NCI-H128 (cell line): ENCODE results near the gene CDH4.

Experiments
- DNase-seq: peaks from one replicate; lab custom pipeline; 2025; ENCODE audit not compliant: unreplicated experiment; lab: John Stamatoyannopoulos, UW

Gene CDH4

DNA sequence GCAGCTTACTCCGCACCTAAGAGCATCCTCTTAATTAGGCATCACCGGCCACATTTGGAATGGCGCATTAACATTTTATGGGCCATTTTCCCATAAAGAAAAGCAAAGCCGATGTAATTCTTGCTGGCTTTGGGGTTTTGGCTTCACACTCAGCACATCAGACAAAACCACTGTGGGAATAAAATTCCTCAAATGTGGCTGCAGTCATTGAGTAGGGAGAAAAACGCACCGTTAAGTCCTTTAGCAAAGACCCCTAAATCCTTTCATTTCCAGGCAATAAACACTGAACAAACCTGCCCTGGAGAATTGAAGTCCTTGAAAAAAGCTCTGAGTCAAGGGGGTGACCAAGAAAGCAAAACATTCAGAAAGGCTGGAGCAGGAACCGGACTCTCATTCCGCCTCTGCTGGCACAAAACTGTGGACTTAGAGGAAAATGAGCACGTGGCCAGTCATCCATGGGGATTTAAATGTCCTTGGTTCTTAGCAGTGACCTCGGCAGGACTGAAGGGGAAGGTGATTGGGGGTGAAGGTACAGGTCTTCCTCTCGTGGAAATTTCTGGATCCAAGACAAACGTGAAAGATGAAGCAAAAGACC, 102.9 kb downstream of the CDH4 start:
- DNase-seq: no peak

DNA sequence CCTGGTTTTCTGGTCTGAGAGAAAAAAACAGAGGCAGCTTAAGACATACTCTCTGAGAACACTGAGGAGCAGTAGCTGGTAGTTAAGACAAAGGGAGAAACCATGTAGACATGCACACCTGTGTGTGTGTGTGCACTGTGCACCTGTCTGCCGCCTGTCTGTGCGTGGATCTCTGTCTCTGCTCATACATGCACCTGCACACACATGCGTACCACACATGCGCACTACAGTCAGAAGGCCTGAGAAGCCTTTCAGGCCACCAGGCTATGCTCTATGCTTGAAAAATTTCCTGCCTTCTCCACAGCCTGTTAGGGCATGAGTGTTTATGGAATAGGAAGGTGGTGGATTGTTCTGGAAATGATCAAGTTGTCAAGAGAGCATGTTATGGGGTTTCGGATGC, 103.5 kb downstream of the CDH4 start:
- DNase-seq: no peak

- no peak for DNase-seq
Measured at GRCh38 chr20:61356196-61356595, 104.1 kb downstream of the CDH4 start.

DNA sequence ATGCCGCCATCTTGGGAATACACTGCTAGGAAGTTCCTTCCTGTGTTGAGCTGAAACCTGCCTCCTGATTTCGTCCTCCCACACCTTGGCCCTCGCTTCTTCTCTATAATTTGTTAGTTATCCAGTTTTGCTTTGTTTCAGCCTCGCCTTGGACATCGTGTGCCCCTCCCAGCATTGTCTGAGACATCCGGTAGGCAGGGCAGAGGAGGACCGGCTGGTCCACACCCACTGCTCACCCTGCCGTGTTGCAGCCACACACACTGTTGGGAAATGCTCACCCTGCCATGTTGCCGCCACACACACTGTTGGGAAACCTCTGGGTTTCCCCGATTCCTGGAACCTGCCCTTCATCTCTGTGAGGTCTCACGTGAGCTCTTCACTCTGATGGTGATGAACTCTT, 105.1 kb downstream of the CDH4 start:
- no peak for DNase-seq

DNA sequence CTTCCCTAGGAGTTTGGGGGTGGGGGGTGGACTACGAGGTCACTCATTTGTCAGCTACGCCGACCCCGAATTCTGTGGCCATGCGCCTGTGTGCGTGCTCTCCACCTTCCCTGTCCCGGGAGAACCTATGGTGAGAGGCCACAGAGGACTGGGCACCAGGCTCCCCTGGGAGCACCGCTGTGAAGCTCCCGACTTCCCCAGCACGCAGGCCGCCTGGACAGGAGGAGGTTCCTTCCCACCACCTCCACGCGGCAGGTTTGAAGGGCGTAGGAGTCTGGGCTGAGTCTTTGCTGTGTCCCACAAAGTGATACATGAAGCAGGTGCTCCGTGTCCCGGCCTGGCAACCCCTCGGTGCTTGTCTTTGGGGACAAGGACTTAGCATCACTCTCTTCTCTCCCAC, 107.2 kb downstream of the CDH4 start:
- no peak for DNase-seq

GRCh38 chr20:61360296-61360695, 108.2 kb downstream of the CDH4 start:
- DNase-seq: no peak

GRCh38 chr20:61360940-61361339, 108.9 kb downstream of the CDH4 start:
- no peak for DNase-seq

- DNase-seq: no peak
Measured at GRCh38 chr20:61361501-61361900, 109.4 kb downstream of the CDH4 start.

DNA sequence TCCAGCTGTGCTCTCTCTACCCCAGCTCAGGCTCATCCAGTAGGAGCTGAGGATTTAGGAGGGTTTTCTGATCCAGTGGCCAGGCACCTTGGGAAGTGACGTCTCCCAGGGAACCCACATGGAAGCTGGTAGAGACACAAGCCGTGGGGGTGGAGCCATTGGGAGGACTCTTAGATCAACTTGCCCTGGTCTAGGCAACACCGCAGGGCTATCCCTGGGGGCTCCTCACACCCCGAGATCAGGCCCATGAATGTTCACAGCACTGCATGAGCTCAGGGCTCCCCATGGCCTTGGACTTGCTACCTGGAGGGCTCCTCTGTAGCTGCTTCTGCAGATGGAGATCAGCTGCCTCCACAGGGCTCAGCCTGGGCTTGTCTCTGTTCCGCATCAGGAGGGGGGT, 112.1 kb downstream of the CDH4 start:
- DNase-seq: no peak

DNA sequence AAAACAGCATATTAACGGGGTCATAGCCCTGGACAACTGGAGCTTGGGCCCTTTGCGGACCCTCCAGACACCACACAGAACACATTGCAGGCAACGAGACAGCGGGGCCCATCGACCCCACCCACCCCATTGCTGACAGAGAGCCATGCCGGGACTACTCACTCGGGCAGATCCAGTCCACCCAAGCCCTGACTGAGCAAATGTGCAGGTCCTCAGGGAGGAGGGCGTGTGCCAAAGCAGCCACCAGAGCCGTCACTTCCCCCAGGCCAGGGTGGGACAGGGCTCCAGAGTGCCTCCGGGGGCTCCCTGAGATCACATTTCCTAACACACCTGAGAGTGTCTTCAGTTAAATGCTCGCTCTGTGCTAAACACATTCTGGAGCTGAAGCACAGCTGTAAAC, 114.9 kb downstream of the CDH4 start:
- DNase-seq: no peak

DNA sequence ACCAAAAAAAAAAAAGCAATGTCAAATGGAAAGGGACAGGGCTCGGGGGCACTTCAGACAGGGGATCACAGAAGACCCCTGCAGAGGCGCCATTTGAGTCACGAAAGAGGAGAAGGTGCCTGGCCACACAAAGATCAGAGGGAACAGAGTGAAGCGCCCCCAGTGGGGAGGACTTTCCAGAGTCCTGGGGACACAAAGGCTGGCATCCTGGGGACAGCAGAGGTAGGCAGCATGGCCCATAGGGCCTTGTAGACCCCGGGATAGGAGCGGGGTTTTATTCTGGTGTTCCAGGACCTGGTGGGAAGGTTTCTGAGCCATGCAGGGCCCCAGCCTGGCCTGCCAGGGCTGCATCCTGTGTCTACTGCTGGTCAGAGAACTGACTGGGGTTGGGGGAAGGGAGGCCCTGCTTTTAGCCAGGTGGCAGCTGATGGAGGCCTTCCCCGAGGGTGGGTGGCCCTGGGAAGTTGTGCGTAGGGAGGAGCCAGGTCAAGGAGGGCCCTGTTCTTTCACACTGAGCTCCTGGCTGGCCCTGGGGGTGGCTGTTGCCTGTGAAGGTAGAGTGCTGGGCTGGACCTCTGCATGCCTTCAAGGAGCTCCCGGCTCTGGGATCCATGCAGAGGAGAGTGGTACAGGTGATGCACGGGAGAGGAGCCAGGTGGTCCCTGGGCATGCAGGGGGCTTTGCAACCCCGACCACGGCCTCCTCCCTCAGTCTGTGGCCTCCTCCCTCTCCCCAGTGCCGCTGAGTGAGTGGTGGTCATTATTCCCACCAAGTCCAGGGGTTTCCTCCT, 117.9 kb downstream of the CDH4 start:
- no peak for DNase-seq

DNA sequence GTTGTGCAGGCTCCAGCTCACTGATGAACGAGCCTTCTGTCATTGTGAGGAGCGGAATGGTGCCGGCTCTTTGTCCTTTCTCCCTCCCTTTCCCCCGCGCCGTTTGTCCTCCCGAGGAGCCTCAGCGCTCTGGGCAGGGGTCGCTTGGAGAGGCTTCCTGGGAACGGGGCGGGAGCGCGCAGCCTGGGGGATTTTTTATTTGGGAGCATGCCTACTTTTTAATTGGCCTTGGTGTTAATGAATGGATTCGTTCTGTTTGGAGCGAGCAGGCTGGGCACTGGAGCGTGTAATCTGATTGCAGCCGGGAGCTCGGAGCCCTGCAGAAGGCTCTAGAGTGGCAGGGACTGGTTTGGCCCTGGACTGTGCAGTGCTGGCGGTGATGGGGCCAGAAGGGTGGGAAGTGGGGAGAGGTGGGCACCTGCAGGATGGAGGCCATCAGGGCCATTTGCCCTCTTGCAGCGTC, 118.8 kb downstream of the CDH4 start:
- DNase-seq: no peak

DNA sequence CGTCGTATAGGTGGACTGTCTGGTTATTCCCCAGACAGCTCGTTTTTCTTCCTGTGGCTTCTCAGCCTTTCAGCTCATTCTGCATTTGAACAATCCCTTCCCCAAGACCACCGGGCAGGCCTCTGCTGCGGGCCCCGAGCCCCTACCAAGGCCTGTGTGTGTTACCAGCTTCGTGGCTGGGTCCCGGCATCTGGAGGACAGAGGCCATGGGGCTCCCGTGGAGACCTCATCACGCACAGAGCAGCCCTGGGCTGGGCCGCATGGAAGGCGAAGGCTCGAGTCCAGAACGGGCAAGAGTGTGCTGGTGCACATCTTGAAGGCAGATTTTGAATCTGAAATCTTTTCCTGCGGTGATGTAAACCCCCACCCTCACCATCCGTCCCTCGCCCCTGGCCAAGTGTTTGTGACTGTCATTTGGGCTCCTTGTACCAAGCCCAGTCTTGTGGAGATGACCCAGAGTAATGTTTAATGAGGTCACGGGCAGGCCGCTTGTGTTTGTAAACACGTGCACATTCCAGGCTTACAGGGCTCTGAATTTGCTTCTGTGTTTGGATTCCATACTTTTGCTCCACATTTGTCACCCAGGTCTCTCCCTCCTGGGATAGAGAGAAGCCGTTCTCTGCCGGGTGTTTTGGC, 119.6 kb downstream of the CDH4 start:
- DNase-seq: no peak

DNA sequence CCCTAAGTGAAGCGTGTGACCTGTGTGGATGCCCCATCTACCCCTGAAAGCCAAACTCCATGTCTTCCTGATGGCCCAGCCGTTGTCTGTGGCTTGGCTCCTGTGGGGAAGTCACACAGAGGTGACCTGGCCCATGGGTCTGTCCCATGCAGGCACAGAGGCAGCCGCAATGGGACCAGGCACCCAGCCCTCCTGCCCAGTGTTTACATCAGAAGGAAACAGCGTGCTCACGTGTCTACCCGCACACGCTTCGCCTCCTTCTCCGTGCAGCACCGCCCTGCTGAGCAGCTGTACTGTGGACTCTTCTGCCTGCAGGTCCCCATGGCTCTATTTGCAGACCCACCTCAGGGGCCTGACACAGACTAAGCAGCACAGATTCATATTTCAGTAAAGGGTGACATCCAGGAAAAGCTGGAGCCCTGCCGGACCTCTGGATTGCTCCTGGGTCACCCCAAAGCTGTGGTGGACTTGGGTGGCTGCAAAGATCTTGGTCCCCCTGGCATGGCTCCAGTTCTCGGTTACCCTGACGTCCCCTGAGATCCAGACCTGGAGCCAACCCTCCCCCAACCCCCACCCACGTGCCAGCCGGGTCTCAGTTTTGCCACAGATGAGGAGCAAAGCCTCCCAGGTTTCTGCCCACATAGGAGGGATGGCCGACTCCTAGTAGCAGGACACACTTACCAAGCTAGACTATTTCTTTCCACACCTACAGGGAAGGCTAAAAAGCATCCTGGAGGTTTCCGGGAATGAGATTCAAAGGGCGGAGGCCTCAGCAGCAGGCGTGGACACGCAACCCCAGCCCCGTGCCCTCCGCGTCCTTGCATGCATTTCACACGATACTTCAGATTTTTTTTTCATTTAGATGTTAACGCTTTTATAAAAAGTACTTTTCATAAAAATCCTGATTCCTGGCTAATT, 120.3 kb downstream of the CDH4 start:
- DNase-seq: no peak

GRCh38 chr20:61373055-61373399, 121.0 kb downstream of the CDH4 start:
- DNase-seq: no peak

DNA sequence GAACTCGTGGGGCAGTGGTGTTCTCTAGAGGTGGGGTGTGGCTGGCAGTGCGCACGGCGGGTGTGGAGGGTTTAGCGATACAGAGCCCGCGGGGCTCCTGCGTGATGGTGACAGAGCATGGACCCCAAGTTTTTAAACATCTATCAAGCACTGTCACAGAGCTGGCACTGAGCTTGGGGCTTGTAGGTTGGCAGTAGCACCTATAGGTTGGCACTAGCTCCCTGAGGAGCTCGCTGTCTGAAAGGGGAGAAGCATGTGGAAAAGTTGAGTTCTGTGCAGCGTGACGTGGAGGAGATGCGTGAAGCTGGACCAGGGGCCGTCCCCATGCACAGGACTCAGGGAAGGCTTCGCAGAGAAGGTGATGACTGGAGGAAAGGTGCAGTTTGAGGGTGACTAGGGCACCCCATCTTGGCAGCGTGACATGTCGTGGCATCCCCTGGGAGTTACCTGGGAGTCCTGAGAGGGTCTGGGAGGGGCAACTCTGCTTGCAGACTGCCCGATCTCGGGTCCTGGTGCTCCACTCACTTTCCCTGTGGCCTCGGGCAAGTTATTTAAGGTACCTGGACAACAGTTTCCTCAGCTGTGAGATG, 122.0 kb downstream of the CDH4 start:
- no peak for DNase-seq

DNA sequence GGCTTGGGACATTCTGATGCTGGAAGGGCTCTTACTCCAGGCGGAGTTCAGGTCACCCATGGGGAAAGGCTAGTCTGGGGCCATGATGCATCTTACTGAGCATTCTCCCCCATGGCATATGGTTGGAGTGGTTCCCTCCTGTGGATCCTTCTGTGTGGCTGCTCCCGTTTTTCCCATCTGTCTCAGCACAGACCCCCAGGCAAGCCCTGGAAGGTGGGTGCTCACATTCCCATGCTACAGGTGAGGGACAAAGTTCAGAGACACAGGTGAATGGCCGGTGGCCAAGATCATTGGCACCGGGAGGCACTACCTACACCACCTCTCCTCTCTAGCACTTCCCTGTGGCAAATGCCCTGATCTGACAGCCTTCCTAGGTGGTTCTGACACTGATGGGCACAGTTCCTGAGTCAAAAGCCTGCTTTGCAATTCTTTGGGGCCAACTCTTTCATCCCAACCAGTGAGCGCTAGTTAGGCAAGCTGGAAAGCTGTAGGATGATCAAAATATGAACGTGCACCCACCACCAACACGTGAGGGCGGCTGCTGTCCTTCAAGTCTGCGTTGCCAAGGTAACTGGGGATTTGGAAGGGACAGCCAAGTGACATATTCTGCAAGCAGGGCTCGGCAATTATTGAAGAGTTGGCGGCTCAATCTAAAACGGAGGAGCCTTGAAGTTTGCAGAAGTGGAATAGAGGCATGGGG, 124.6 kb downstream of the CDH4 start:
- no peak for DNase-seq

DNA sequence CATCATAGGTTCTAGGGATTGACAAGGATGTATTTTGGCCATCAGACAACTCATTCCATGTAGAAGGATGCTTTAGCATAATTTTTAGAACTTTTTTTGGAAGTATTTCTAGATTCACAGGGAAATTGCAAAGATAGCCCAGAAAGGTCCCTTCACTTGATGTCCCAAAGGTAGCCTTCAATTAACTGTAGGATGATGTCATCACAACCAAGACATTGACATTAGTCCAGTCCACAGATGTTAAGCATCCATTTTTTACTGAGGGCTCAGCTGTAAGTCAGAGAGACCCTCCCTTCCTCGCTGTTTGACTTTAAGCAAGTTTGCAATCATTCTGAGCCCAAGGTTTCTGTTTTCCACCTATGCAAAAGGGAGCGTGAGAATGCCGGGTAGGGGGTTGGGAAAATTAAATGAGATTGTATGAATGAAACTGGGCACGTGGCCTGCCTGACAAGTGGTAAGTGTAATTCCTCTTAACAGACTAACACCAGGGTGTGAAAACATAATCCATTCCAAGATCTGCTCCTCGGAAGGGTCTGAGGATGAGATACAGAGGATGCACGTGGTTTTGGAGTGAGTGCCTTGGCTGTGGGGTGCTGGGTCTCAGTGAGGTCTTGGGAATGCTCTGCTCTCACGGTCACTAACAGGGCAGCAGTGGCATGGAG, 126.8 kb downstream of the CDH4 start:
- no peak for DNase-seq

GRCh38 chr20:61379898-61380544, 128.0 kb downstream of the CDH4 start:
- no peak for DNase-seq
